Panc1 (cell line): ENCODE data around the gene RHOT2. TPM values are rescaled to one million over a fixed set of nuclear protein-coding genes. Genes with fewer than 3 reads are reported as not detected.

ENCODE experiments used
- ATAC-seq: fragments of 200-7000 bp; cut with Tn5 transposase; 2 replicates; pipeline ENCODE4 v1.9.1; 2020; ENCODE audit warnings: mild to moderate bottlenecking, moderate library complexity
- BruUV-seq: library from RNA; stranded (reverse); fragments of 400-500 nt; replicated peaks from 2 replicates; lab custom pipeline; 2021; lab: Mats Ljungman, UMichigan
- CTCF ChIA-PET: fragments of 300-600 bp; sonication (Branson Sonifier 250); formaldehyde crosslinking; loops from one replicate; lab custom pipeline; 2022; ENCODE audit warnings: antibody characterized with exemption; lab: Charles Lee
- POLR2A ChIA-PET: fragments of 300-600 bp; sonication (Branson Sonifier 250); formaldehyde crosslinking; loops from one replicate; lab custom pipeline; 2022; ENCODE audit warnings: antibody characterized with exemption; lab: Charles Lee
- DNase-seq: peaks from one replicate; pipeline ENCODE4 v3.0.0-alpha.2; 2010; ENCODE audit warnings: low read depth, low spot score
- H3K27ac ChIP-seq: 2 replicates; pipeline ENCODE4 v1.5.1; 2011; ENCODE audit warnings: mild to moderate bottlenecking, low read length, inconsistent platforms
- H3K27me3 ChIP-seq: fragments of 200-500 bp; sonication (Bioruptor generic); 2 replicates; pipeline ENCODE4 v1.6.0; 2014; ENCODE audit warnings: low read length, inconsistent platforms; ENCODE audit not compliant: control insufficient read depth, insufficient read depth
- H3K36me3 ChIP-seq: fragments of 200-500 bp; sonication (Bioruptor generic); 2 replicates; pipeline ENCODE4 v1.5.1; 2014; ENCODE audit warnings: inconsistent platforms, mild to moderate bottlenecking, low read length, moderate library complexity; ENCODE audit not compliant: control insufficient read depth, insufficient read depth
- H3K4me1 ChIP-seq: 2 replicates; pipeline ENCODE4 v1.5.1; 2011; ENCODE audit warnings: inconsistent platforms, mild to moderate bottlenecking, low read length, moderate library complexity; ENCODE audit not compliant: control insufficient read depth, insufficient read depth
- H3K4me3 ChIP-seq, 2 experiments: 2 replicates each; pipeline ENCODE4 v1.5.1; 2011 to 2012; ENCODE audit warnings: low read depth in 2 of 2, low read length in 2 of 2, mild to moderate bottlenecking in 2 of 2, inconsistent platforms in 1 of 2, moderate library complexity in 1 of 2
- H3K9me3 ChIP-seq: fragments of 200-500 bp; sonication (Bioruptor generic); 2 replicates; pipeline ENCODE4 v1.5.1; 2014; ENCODE audit warnings: low read depth, mild to moderate bottlenecking, inconsistent platforms, low read length, moderate library complexity; ENCODE audit not compliant: control insufficient read depth, insufficient read depth
- POLR2AphosphoS5 ChIP-seq: IDR thresholded peaks from 2 replicates; pipeline ENCODE4 v1.6.1; 2012; ENCODE audit warnings: mild to moderate bottlenecking, low read depth, low read length, moderate library complexity
- SIN3A ChIP-seq: IDR thresholded peaks from 2 replicates; pipeline ENCODE4 v1.6.1; 2012; ENCODE audit warnings: low read depth, mild to moderate bottlenecking, low read length, moderate library complexity, borderline replicate concordance; ENCODE audit not compliant: insufficient read depth
- TCF7L2 ChIP-seq: IDR thresholded peaks from 2 replicates; pipeline ENCODE4 v1.6.1; 2011; ENCODE audit warnings: mild to moderate bottlenecking, low read depth, low read length, inconsistent platforms
- in situ Hi-C: cut with HindIII; loops from 2 replicates; pipeline ENCODE4 v1.10.0; 2016; ENCODE audit warnings: low sequenced_read_pairs, low pct_unique_long_range_greater_than_20kb
- intact Hi-C: fragments of 100-400 bp; cut with micrococcal nuclease; formaldehyde crosslinking; loops from one replicate; pipeline ENCODE4 v1.10.0; 2022; ENCODE audit not compliant: unreplicated experiment
- total RNA-seq: library from RNA; stranded (reverse); gene quantifications from one replicate; pipeline ENCODE4 v1.2.1, GENCODE V29; 2021; ENCODE audit not compliant: unreplicated experiment
- TF ChIP-seq, protein P1 (sequence below): fragments of 450-650 bp; IDR thresholded peaks from 2 replicates; pipeline ENCODE4 v1.5.1; 2017; ENCODE audit warnings: mild to moderate bottlenecking
- TF ChIP-seq, protein P2 (sequence below), 2 experiments: IDR thresholded peaks; 2 replicates each; pipeline ENCODE4 v1.6.1; 2011 to 2012; ENCODE audit warnings: low read depth in 2 of 2, control low read depth in 1 of 2, low read length in 1 of 2, mild to moderate bottlenecking in 1 of 2, moderate library complexity in 1 of 2; ENCODE audit not compliant: insufficient read depth in 1 of 2

RHOT2 gene
- total RNA-seq, 1 experiment from 2014 or later = 195 TPM

DNA sequence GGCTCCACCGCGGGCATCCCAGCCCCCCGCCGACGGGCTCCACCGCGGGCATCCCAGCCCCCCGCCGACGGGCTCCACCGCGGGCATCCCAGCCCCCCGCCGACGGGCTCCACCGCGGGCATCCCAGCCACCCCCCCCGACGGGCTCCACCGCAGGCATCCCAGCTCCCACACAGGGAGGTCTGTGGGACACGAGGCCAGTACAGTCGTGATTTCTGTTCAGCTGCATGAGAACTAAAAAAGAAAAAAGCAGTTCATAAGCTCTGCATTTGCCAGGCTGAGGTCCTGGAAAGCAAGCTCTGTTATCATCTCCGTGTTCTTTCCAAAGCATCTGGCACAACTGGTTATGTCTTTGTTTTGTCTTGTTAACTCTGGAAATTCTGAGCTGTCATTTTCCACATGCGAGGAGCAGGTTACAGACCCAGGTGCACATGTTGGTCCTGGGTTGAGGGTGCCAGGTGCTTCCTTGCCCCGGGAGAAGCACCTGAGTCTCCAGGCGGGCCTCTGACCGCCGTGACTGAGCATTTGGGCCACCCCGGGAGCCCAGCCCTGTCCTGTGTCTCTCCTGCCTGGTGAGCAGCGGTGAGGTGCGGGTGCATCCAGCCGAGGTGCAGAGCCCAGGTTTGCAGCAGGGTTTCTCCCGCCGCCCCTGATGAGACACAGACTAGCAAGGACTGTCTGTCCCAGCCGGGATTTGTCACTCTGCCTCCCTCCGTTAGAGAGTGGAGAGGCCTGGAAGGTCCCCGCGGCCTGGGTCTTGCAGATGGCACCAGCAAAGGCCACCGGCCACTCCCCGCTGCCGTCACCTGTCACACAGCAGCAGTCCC lies 47.0 kb upstream of the RHOT2 start:
- Histone ChIP-seq H3K27ac (no peak overlapping the region), H3K4me3 (no peak overlapping the region), H3K9me3 (no peaks in the 10 kb centered on the region), H3K36me3 (no peaks in the 10 kb centered on the region), H3K27me3 (no peaks in the 10 kb centered on the region), H3K4me1 (peaks cover 40% of the 10 kb centered on the region)
- no peak for DNase-seq
- BruUV-seq = no TSS peak
- intact Hi-C loops = no loop called here
- CTCF ChIA-PET = interaction anchor here (0.6 to 1.1 kb wide), 2 partner anchors 44 to 124 kb away, joined by 3 read pairs; no protein-coding TSS in a partner anchor
- TF ChIP-seq, protein P1, sequence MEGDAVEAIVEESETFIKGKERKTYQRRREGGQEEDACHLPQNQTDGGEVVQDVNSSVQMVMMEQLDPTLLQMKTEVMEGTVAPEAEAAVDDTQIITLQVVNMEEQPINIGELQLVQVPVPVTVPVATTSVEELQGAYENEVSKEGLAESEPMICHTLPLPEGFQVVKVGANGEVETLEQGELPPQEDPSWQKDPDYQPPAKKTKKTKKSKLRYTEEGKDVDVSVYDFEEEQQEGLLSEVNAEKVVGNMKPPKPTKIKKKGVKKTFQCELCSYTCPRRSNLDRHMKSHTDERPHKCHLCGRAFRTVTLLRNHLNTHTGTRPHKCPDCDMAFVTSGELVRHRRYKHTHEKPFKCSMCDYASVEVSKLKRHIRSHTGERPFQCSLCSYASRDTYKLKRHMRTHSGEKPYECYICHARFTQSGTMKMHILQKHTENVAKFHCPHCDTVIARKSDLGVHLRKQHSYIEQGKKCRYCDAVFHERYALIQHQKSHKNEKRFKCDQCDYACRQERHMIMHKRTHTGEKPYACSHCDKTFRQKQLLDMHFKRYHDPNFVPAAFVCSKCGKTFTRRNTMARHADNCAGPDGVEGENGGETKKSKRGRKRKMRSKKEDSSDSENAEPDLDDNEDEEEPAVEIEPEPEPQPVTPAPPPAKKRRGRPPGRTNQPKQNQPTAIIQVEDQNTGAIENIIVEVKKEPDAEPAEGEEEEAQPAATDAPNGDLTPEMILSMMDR = no peak
- TF ChIP-seq TCF7L2 (no peak), POLR2AphosphoS5 (no peak), SIN3A (no peak)
- TF ChIP-seq, protein P2, sequence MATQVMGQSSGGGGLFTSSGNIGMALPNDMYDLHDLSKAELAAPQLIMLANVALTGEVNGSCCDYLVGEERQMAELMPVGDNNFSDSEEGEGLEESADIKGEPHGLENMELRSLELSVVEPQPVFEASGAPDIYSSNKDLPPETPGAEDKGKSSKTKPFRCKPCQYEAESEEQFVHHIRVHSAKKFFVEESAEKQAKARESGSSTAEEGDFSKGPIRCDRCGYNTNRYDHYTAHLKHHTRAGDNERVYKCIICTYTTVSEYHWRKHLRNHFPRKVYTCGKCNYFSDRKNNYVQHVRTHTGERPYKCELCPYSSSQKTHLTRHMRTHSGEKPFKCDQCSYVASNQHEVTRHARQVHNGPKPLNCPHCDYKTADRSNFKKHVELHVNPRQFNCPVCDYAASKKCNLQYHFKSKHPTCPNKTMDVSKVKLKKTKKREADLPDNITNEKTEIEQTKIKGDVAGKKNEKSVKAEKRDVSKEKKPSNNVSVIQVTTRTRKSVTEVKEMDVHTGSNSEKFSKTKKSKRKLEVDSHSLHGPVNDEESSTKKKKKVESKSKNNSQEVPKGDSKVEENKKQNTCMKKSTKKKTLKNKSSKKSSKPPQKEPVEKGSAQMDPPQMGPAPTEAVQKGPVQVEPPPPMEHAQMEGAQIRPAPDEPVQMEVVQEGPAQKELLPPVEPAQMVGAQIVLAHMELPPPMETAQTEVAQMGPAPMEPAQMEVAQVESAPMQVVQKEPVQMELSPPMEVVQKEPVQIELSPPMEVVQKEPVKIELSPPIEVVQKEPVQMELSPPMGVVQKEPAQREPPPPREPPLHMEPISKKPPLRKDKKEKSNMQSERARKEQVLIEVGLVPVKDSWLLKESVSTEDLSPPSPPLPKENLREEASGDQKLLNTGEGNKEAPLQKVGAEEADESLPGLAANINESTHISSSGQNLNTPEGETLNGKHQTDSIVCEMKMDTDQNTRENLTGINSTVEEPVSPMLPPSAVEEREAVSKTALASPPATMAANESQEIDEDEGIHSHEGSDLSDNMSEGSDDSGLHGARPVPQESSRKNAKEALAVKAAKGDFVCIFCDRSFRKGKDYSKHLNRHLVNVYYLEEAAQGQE (IDR thresholded peaks at IDR 0.05; ENCODE audit: insufficient read depth in 1 of 2, low read depth in 2 of 2, low read length in 1 of 2) = no peak
- POLR2A ChIA-PET = no interaction called here
- ATAC-seq = no peak
- in situ Hi-C loops = no loop called here

DNA sequence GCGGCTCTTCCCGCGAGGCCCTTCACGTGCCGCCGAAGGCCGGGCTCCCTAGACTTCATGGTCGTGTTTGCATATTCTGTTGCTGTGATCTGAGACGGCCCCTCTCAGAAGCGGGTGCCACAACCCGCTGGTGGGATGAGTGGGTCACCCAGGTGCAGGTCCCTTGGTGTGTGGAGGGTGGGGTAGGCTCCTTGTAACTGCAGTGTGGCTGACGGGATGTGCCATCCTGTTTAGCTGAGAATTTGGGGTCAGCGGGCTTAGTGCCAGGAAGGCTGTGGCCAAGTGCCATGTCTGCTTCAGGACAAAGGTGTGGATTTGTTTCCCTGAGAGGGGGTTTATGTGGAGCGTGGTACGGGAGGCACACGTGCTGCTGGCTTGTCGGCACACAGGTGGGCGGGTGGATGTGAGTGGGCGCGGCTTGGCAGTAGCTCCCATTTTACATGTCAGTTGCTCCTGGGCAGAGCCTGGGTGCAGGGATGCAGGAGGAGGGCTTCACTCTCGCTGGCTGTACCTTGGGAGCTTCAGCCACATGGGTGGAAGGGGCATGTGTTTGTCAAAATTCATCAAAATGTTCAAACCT lies 46.3 kb upstream of the RHOT2 start:
- TF ChIP-seq POLR2AphosphoS5 = no peak
- TF ChIP-seq TCF7L2 = no peak
- TF ChIP-seq, protein P1 = no peak
- TF ChIP-seq, protein P2 (IDR thresholded peaks at IDR 0.05; ENCODE audit: insufficient read depth in 1 of 2, low read depth in 2 of 2, low read length in 1 of 2) = no peak
- TF ChIP-seq SIN3A = no peak
- DNase-seq = no peak
- ChIA-PET POLR2A (interaction anchor here (0.6 kb wide), 2 partner anchors 30 to 34 kb away, joined by 3 to 4 read pairs; no protein-coding TSS in a partner anchor), CTCF (interaction anchor here (1.1 kb wide), 1 partner anchor 44 kb away, joined by 3 read pairs; no protein-coding TSS in a partner anchor)
- in situ Hi-C loops (no loop called here), intact Hi-C loops (no loop called here)
- peaks cover 47% of the 10 kb centered on the region for H3K4me1 ChIP-seq
- no peaks in the 10 kb centered on the region for H3K36me3 ChIP-seq
- no peak overlapping the region; the same call in 1 of the 2 replicates for H3K27ac ChIP-seq
- H3K4me3 ChIP-seq = peak overlapping the region in 1 of 2 experiments; percentile 29; a peak in 2 of 4 replicates
- peak; percentile 52 for ATAC-seq
- no peaks in the 10 kb centered on the region for H3K9me3 ChIP-seq
- H3K27me3 ChIP-seq = no peaks in the 10 kb centered on the region
- no TSS peak for BruUV-seq
